Stomach smooth muscle (tissue), 2 donors: ENCODE measurements around the gene TFDP1.
"Not testable (repeated sequence)": the region's sequence is repeated elsewhere in the genome, so short reads cannot be mapped to it uniquely, and the experiment has no call there.

Experiments
- H3K27ac ChIP-seq: one replicate; pipeline ENCODE4 v1.7.0; 2013; ENCODE audit warnings: mild to moderate bottlenecking, low read length, inconsistent platforms
- H3K27me3 ChIP-seq, 2 donors: one replicate each; pipeline ENCODE4 v1.7.0; 2013; ENCODE audit warnings: low read length in 2 of 2; ENCODE audit not compliant: insufficient read depth in 2 of 2, control insufficient read depth in 1 of 2
- H3K36me3 ChIP-seq, 2 donors: one replicate each; pipeline ENCODE4 v1.7.0; 2013; ENCODE audit warnings: low read length in 2 of 2; ENCODE audit not compliant: control insufficient read depth in 2 of 2, insufficient read depth in 2 of 2
- H3K4me1 ChIP-seq: one replicate; pipeline ENCODE4 v1.7.0; 2013; ENCODE audit warnings: low read length; ENCODE audit not compliant: control insufficient read depth, insufficient read depth
- H3K4me3 ChIP-seq, 2 donors: one replicate each; pipeline ENCODE4 v1.7.0; 2013; ENCODE audit warnings: low read length in 2 of 2
- H3K9ac ChIP-seq, 2 donors: one replicate each; pipeline ENCODE4 v1.7.0; 2013; ENCODE audit warnings: low read length in 2 of 2, mild to moderate bottlenecking in 1 of 2
- H3K9me3 ChIP-seq, 2 donors: one replicate each; pipeline ENCODE4 v1.7.0; 2013; ENCODE audit warnings: low read length in 2 of 2; ENCODE audit not compliant: control insufficient read depth in 2 of 2
- donor health status: healthy.
- donor health status: Pancreatic carcinoma.

Gene TFDP1

GRCh38 chr13:113589251-113589960, 4.9 kb downstream of the TFDP1 start:
- Histone ChIP-seq H3K27me3 (no peaks in the 10 kb centered on the region), H3K36me3 (peaks cover 6 to 15% of the 10 kb centered on the region in 2 donors), H3K9me3 (no peaks in the 10 kb centered on the region), H3K4me3 (no peak overlapping the region), H3K4me1 (peaks cover 9% of the 10 kb centered on the region), H3K9ac (no peak overlapping the region), H3K27ac (no peak overlapping the region)

GRCh38 chr13:113589961-113590339, 5.4 kb downstream of the TFDP1 start:
- H3K4me1 ChIP-seq, result peaks cover 9% of the 10 kb centered on the region
- no peak overlapping the region for H3K4me3 ChIP-seq
- H3K9ac ChIP-seq, result no peak overlapping the region
- peaks cover 6 to 15% of the 10 kb centered on the region in 2 donors for H3K36me3 ChIP-seq
- H3K27me3 ChIP-seq, result no peaks in the 10 kb centered on the region
- no peak overlapping the region for H3K27ac ChIP-seq
- no peaks in the 10 kb centered on the region for H3K9me3 ChIP-seq

DNA sequence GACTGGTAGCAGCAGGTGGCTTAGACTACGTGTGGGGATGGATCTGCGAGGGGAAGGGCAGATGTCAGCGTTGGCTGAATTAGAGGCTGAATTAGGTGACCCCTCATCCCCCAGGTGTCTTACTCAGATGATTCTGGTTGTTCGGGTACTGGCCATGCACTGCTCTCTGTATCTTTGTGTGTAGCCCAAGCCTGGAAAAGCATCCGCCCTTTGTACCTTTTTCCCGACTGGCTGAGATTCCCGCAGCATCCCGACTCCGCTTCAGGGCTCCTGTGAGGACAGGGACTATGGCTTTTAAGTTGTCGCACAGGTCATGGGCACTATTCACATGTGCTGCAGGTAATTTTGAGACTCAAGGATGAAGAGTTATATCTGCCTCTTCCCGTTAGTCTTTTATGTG, 7.2 kb downstream of the TFDP1 start:
- H3K9me3 ChIP-seq, result no peaks in the 10 kb centered on the region
- H3K27ac ChIP-seq, result no peak overlapping the region
- no peaks in the 10 kb centered on the region for H3K27me3 ChIP-seq
- H3K4me3 ChIP-seq, result no peak overlapping the region
- peaks cover 2 to 12% of the 10 kb centered on the region in 2 donors for H3K36me3 ChIP-seq
- no peak overlapping the region for H3K9ac ChIP-seq
- no peaks in the 10 kb centered on the region for H3K4me1 ChIP-seq

- no peak overlapping the region for H3K27ac ChIP-seq
- no peaks in the 10 kb centered on the region for H3K27me3 ChIP-seq
- no peak overlapping the region for H3K9ac ChIP-seq
- no peaks in the 10 kb centered on the region for H3K9me3 ChIP-seq
- H3K4me1 ChIP-seq, result no peaks in the 10 kb centered on the region
- no peak overlapping the region for H3K4me3 ChIP-seq
- peaks cover 0 to 10% of the 10 kb centered on the region in 2 donors for H3K36me3 ChIP-seq
Measured at GRCh38 chr13:113592571-113592970, 8.0 kb downstream of the TFDP1 start.

GRCh38 chr13:113594066-113594821, 9.7 kb downstream of the TFDP1 start:
- not testable (repeated sequence) for H3K36me3 ChIP-seq, H3K9ac ChIP-seq, H3K27ac ChIP-seq, H3K4me1 ChIP-seq, H3K4me3 ChIP-seq, H3K9me3 ChIP-seq, H3K27me3 ChIP-seq

DNA sequence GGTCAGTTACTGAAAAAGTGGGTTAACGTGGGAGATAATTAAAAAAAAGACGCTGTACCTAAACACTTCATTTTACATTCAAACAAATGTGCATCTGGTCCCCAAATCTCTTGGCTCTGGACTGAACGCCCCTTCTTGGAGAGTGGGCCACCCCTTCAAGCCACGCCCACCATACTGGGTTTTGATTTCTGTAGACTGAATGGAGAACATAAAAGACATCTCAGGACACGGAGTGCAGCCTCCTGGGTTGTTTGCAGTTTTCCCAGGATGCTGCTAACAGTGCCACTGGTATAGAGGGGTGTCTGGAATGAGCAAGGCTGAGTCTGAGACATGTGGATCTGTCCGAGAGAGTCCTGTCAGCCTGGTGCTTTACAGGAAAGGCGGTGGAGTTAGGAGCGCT, 10.6 kb downstream of the TFDP1 start:
- Histone ChIP-seq H3K4me1 (no peaks in the 10 kb centered on the region), H3K27ac (no peak overlapping the region), H3K9me3 (no peaks in the 10 kb centered on the region), H3K9ac (no peak overlapping the region), H3K4me3 (no peak overlapping the region), H3K27me3 (no peaks in the 10 kb centered on the region), H3K36me3 (peaks cover 0 to 2% of the 10 kb centered on the region in 2 donors)

DNA sequence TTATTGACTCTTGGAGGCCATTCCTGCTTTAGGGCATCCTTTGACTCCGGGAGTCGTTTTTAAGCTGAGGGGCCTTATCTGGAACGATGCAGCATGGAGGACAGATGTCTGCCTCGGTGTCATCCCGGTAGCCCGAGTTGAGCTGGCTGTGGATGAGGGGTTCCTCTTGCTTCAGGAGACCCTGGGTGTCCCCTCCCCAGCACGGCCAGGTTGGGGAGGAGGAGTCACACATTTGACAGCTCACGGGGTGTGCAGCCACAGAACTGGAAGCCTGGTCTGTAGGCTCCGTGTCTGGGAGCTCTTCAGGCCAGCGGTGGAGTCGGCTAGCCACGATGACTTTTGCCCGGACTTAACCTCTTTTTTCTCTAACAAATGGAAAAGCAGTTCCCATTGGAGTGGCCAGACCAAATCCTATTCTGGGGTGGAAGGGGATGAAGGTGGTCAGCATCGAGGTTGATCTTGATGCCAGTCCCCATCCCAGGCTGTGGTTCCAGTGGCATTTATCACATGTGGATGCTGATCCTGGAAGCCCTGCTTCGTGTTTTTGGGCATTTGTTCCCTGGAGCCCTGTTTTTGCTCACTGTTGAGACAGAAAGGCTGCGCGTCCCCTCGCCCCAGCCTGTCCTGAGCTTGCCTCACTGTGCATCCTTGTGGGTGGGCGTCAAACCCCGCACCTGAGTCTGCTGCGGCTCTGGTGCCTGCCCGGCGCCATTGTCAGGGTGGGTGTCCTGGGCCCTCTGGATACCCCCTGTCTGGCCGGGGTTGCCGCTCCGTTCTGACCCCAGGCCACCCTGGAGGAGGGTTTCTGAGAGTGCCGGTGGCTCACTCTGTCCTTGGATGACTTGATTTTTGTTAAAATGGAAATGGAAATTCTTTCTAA, 12.0 kb downstream of the TFDP1 start:
- Histone ChIP-seq H3K27me3 (no peaks in the 10 kb centered on the region), H3K9me3 (no peaks in the 10 kb centered on the region), H3K4me3 (no peak overlapping the region), H3K27ac (no peak overlapping the region), H3K9ac (no peak overlapping the region), H3K4me1 (no peaks in the 10 kb centered on the region), H3K36me3 (peaks cover 2 to 6% of the 10 kb centered on the region in 2 donors)

DNA sequence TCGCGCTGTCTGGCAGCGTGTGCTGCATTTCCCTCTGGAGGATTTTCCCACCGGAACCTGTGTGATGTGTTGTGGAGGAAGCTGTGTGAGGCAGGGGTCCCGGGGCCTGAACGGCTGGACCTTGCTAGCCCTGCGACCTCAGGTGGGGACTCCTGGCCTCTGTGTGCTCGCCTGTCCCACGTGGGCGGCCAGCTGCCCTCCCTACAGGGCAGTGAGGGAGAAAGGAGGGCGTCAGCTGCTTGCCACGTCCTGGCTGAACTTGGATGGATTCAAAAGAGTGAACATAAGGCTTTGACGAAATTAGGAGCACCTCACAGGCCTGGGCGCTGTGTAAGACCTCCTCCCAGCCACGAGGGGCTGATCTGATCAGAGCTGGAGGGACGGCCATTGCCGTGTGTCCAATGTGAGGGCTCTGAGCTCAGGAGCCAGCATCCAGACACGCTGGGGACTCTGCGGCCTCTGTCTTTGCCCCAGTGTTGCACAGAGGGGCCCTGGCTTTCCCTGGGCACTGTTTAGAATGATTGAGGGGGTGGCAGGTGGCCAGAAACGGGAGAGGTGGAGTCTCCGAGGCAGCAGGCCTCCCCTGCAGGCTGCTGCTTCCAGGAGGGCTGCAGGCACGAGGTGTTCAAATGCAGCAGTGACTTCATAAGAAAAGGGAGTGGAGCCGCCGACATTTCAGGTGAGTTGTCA, 13.0 kb downstream of the TFDP1 start:
- Histone ChIP-seq H3K36me3 (peaks cover 2 to 6% of the 10 kb centered on the region in 2 donors), H3K9me3 (no peaks in the 10 kb centered on the region), H3K27ac (no peak overlapping the region), H3K9ac (no peak overlapping the region), H3K4me3 (no peak overlapping the region), H3K27me3 (no peaks in the 10 kb centered on the region), H3K4me1 (no peaks in the 10 kb centered on the region)

- H3K4me1 ChIP-seq, result no peaks in the 10 kb centered on the region
- H3K9ac ChIP-seq, result no peak overlapping the region
- H3K9me3 ChIP-seq, result no peaks in the 10 kb centered on the region
- no peak overlapping the region for H3K27ac ChIP-seq
- peaks cover 2 to 6% of the 10 kb centered on the region in 2 donors for H3K36me3 ChIP-seq
- no peak overlapping the region for H3K4me3 ChIP-seq
- no peaks in the 10 kb centered on the region for H3K27me3 ChIP-seq
Measured at GRCh38 chr13:113598081-113598410, 13.5 kb downstream of the TFDP1 start.

DNA sequence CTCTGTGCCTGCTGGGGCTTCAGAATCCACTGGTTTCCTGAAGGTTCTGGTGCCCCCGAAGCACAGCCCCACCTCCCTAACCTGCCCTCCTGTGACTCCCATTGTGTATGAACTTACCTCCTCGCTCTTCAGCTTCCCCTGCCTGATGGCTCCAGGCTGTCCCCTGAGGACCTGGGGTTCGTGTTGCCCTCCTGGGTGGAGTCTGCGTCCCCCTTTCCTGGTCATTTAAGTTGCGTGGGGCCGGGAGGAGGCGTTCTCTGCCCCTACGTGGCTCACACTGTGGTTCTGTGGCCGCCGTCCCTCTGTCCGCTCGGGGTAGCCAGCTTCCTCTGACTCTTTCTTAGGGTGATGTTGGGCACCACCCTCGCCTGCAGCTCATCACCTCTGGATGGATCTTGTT, 13.9 kb downstream of the TFDP1 start:
- Histone ChIP-seq H3K27ac (no peak overlapping the region), H3K4me1 (no peaks in the 10 kb centered on the region), H3K36me3 (peaks cover 2 to 6% of the 10 kb centered on the region in 2 donors), H3K27me3 (no peaks in the 10 kb centered on the region), H3K9me3 (no peaks in the 10 kb centered on the region), H3K4me3 (no peak overlapping the region), H3K9ac (no peak overlapping the region)
